HG03064 (cell line): ENCODE data around the gene NSD2.
"Not testable (repeated sequence)": the region's sequence is repeated elsewhere in the genome, so short reads cannot be mapped to it uniquely, and the experiment has no call there.

ENCODE experiments used
- ATAC-seq: cut with Tn5 transposase; IDR thresholded peaks from one replicate; pipeline ENCODE4 v1.9.1; 2021; ENCODE audit warnings: low read depth; ENCODE audit not compliant: unreplicated experiment

The NSD2 gene

DNA sequence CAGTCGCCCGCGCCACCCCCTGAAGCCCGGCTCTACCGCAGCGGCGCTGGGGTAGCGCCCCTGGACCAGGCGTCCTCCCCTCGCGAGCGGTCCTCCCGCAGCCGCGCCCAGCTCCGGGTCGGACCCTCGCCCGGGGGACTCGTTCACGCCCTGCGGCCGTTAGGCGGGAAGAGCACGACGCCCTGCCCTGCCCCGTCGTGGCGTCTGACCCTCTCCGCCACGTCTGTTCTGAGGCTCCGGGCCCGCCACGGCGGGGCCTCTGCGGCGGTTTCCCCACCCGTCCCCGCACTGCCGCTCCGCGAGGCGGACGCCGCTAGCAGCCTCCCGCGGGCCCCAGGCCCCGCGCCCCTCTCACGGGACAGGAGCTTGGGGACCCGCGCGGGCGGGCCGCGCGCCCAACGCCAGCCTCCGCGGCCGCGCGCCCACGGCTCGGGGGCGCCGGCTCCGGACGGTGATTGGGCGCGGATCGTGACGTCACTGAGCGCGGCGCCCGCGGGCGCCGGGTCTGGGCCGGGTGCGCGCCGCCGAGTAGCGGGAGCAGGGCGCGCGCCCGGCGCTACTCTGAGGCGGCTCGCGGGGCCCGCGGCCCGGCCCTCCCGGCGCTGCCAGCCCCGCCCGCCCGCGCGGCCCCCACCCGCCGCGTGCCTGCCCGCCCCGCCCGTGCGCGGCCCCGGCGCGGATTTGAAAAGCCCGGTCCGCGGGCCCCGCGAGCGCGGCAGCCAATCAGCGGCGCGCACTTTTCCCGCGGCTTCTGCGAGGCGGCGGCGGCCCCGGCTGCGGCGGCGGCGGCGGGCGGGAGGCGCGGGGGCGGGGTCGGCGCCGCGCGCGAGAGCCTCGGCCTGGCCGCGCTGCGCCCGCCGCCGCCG is at the start of gene NSD2:
Gene NSD2 (plus strand): TSS at position 816 of the 866 bp plus-strand sequence. CDS start 29,262 bp downstream, outside the sequence.
- peak; percentile 55 for ATAC-seq

DNA sequence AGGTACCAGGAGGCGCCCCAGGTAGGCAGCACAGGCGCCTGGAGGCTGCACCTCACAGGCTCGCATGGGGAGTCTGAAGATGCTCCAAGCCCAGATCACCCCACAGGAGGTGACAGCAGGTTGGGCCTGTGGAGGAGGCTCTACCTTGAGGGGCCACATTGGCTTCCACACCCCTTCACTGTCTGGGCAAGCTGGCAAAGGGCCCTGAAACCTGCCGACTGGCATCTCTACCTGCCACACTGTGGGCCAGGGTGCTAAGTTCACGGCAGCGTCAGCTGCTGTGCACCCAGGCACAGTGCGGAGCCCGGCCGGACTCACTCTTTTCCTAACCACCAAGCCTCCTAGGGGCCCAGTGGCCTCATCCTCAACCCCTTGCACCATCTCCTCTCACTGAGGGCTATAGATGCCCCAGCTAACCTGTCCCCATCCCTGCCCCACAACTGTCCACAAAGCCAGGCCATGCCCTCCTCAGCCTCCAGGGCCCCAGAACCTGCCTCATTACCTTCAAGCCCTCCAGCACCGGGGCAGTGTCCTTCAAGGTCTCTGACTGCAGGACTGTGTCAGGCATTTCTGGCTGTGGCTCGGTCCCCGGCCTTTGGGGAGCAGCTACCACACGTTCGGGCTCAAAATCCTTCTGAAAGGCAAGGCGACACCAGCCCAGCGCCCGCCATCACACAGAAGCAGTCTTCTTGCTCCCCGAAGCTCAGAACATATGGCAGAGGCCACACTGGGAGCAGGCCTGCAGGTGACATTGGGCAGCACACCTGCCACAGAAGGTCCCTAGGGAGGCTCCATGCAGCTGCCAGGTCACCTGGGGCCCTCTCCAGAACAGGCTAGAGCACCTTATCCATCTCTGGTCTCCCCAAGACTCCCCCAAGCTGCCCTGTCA is 49.3 kb upstream of the NSD2 start:
- no peak for ATAC-seq

DNA sequence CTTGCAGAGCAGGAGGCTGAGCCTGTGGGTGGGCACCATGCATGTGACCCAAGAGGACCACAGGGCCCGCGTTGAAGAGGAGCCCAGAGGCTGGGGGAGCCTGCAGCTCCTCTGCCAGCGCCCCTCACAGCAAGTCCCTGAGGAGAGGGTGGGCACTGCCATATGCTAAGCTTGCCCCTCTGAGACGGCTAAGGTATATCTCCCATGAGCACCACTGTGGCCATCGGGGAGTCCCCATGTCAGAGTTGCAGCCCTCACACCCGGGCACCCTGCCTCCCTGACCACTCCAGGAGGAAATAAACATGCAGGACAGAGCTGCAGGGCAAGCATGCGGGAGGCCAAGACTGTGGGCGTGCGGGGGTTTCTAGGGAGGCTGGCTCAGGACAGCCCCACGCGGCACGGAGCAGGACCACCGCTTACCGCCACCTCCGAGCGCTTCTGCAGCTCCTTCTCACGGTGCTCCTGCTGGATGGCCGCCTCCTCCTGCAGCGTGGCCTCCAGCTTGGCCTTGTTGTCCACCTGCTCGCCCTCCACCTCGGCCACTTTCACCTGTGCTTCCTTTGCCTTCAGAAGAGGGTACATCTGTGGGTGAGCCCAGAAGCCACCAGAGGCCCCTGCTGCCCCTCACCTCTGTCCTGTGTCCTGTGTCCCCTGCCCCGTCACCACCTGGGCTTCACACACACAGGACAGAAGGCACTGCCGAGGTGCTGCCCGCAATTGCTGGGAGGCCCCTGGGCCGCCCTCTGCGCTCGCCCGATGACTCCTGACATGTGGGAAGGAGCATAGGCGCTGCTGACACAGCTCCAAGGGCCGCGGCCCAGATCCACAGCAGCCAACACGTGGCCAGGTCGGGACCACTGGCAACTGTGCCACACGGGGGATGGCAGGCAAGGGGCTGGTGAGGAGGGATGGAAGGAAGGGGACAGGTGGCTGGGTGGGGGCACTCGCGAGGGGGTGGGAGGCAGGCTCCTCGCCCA is 48.3 kb upstream of the NSD2 start:
- no peak for ATAC-seq

DNA sequence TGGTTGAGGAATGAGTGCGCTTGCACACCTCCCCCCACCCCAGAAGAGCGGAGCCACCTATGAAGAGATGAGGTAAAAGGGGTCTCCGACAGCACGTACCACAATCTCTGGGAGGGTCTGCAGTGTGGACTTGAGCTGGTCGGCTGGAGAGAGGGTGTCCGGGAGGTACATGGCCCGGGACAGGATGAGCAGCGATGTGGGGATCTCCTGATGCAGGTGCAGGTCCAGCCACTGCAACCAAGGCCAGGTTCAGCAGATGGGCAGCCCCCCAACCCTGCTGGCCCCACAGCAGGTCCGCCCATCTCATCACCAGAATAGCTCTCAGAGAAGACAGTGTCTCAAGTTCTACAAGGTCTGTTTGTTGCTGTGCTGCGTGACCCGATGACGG is 47.7 kb upstream of the NSD2 start:
- ATAC-seq = no peak

DNA sequence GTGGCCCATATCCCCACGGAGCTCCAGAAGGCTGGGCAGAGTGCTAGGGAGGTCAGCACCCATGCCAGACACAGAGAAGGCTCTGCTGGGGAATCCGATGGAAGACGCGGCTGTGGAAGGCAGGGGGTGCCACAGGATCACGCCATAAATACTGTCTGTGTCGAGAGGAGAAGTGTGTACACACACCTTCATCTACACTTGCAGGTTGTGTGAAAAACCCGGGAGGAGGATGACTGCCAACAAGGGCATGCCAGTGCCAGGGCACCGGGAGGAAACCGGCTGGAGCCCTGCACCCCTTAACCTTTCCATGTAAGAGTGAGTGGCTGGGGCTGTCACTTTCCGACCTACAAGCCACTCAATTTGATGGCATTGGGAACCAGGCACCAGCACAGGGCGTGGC is 46.4 kb upstream of the NSD2 start:
- ATAC-seq = no peak

DNA sequence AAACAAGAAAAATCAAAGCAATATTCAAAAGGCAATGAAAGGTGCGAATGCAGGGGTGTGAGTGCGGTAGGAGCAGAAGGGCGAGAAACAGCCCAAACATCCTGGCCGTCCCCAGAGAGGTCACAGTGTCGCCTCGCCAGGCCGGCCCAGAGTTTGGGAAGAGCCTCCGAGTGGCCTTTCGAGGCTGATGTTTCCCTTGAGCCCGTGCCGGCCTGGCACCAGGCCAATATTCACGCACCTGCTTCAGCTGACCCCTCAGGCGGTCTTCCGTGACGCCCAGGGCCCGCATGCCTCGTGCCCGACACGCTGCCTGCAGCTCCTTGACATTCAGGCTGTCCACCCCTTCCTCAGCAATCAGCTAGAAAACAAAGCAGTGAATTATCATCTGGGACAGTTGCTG is 45.9 kb upstream of the NSD2 start:
- ATAC-seq = no peak

DNA sequence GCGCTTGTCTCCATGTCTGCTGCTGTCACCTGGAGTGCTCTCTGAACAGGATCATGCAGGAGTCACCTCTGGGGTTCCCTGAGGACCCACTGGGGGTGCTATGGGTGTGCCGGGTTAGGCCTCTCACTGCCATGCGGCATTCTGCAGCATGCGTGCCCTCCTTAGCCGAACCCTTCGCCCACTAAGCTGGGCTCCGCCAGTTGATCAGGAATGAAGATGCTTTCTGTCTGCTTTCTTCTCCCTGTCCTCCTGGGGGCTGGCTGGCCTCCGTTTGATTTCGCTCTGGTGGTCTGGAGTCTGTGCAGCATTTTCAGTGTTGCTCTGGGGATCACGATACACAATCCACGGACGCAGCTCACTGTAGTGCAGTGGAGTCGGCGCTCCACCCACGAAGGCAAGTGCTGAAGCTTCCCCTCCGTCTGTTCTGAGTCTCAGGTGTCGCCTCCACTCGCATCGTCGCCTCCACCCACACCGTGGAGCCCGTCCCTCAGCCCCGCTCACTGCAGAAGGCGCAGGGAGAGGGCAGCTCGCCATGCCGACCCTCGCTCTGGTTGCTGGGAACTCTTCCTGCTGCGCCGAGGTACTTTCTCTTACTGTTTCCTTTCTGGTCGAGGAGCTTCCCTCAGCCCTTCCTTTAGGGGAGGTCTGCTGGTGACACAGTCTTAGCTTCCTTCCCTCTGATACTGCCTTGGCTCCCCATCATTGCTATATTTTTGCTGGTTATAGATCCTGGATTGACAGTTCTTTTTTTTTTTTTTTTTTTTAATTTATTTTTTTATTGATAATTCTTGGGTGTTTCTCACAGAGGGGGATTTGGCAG is 44.5 kb upstream of the NSD2 start:
- ATAC-seq = no peak

DNA sequence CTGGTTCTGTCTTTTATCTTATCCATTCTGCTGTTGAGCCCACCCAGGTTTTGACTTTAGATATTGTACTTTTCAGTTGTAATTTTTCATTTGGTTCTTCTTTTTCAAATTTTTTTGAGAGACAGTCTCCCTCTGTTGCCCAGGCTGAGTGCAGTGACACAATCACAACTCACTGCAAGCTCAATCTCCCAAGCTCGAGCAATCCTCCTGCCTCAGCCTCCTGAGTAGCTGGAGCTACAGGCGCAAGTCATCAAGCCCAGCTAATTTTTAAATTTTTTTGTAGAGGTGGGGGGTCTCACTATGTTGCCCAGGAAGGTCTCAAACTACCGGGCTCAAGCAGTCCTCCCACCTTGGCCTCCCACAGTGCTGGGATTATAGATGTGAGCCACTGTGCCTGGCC is 41.0 kb upstream of the NSD2 start:
- no peak for ATAC-seq

DNA sequence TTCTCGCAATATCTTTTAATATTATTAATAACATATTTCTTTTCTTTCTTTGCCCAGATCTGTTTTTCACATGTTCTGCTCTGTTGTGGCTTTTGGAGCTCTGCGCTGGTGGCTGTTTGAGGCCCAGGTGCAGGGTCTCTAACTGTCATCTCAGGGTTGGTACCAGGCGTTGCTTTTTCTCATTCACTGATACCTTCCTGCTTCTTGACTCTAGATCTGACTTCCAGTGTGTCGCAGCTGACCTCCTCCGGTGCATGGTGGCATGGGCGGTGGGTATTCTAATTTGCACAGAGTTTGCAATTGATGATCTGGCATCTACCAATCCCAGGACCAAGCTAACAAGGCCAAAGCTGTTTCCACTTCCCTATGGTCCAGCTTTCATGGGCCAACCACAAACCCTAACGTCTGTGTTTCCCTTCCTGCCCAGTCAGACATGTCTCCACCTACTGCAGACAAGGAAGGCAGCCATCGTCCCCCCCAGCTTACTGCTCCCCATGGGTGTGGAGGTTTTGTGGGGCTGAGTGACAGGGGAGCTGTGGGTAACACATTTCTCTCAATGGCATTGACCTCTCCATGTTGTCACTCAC is 40.5 kb upstream of the NSD2 start:
- ATAC-seq = no peak

DNA sequence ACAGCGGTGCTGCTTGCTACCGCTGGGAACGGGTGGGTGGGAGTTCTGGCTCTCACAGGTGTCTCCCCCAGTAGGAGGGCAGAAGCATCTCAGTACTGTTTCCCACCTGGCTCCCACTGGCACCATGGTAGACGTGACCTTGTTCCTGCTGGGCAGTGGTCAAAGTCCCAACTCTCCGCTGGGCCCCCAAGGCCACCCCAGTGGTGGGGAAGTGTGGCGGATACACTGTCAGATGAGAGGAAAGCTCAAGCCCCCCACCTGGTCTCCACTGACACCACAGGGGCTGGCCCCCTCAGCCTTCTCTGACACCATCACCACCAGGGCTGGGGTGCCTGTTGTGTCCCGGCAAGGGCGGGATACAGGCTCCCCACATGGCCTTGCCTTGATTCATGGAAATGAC is 39.9 kb upstream of the NSD2 start:
- no peak for ATAC-seq

DNA sequence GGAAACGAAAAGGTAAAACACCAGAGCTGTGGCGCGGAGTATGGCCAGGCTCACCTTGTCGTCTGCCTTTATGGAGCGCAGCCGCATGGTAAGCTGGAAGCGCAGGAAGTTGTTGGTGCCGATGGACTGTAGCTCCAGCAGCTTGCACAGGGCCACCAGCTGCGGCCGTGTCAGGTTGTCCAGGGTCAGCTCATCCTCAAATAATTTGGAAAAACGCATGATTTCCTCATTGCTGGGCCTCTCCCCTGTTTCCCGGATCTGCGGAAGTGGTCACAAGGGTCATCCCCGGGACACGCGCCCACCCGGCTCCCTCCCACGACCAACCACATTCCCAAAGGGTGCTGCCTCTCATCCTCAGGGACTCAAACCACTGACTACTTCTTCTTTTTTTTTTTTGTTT is 38.5 kb upstream of the NSD2 start:
- no peak for ATAC-seq

DNA sequence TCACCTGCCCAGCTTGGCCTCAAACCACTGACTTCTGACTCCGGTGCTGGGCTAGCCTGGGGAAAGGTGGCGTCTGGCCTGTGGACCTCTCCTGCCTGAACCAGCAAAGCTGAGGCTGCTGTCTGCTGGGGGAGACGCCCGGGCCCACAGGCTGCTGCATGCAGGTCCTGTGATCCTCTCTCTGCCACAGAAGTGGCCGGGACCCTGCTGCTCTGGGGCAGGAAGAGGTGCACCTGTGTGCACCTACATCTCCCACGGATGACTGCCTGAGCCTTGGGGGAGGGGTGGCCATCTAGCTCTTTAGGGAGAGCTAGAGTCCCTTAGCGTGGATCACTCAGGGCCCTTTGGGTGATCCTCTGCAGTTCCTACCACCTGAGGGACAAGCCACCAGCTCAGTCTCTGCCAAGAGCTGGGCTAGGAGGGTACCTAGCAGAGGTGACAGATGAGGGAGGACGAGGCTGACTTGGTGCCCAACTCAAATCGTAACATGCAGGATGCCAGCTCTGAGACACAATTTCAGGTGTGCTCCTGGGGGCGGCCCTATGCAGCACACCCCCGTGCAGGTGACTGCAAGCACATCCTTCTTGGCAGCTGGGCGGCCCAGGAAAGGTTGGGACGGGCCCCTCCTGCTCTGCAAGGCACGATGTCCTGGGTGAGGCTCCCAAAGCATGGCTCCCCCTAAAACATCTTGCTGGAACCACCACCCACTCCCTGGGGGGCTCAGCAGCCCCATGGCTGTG is 37.7 kb upstream of the NSD2 start:
- no peak for ATAC-seq

DNA sequence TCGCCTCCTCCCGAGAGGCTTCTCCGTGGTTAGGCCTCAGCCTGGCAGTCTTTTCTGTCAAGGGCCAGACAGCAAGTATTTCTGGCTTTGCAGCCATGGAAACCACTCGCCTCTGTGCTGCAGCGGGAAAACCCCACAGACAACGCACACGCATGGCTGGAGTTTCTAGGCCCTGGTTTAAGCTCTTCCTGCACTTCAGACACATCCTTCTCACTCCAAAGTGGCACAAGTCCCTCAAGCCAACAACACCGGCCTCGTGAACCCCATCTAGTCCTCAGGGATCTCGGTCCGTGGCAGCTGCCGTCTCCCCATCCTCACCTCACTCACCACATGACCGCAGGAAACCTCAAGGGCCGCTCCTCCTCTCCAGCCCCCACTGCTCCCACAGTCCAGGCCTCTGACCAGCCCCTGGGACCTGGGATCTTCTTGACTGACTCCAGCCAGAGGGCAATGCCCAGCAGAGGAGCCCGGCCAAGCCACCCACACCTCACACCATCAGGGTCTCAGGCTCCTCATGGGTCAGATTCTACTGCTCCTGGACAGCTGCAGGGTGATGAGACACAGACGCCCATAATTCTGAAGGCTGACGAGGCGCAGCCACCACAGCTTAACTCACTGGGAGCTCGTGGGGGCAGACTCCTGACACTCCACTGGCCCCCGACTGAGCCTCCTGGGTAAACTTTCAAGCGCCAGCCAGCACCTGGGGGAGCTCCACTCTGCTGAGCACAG is 37.0 kb upstream of the NSD2 start:
- no peak for ATAC-seq

DNA sequence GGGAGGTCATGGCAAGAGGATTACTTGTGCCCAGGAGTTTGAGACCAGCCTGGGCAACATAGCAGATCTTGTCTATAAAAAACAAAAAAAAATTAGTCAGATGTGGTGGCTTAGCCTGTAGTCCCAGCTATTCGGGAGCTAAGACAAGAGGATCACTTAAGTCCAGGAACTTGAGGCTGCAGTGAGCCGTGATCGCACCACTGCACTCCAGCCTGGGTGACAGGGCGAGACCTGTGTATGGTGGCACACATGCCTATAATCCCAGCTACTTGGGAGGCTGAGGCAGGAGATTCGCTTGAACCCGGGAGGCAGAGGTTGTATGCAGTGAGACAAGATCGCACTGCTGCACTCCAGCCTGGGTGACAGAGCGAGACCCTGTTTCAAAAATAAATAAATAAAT is 35.4 kb upstream of the NSD2 start:
- not testable (repeated sequence) for ATAC-seq

DNA sequence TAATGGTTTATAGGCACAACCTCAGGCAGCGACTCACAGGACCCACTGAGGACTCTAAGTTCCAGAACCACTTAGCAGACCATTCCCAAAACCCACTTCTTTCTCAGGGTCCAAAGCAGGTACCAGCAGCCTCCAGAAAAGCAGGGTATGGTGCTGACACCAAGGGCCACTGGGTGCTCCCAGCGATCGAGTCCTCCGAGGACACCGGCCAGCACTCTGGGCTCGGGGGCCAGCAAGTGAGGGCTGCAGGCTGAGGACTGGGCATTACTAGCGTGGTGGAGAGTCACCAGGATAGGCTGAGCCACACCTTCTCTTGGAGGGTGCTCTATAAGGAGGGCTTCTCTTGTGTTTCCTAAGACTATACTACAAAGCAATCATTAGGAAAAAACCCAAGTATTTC is 34.5 kb upstream of the NSD2 start:
- ATAC-seq = no peak

DNA sequence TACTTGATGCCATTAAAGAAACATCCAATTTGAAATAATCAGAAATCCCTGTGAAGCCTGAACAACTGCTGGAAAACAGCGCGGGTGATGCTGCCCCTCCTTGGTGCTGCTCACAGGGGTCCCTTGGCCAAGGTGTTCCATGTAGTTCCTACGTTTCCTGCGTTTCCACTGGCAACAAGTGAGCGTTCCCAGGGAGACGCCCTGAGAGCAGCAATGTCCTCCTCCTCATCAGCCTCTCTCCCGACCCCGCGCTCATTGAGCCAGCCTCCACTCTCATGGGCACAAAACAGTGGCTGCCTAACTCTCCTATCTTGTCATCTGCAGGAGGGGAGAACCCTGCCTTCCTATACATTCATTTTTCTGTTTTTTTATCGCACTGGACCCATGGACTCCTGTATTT is 34.1 kb upstream of the NSD2 start:
- no peak for ATAC-seq

DNA sequence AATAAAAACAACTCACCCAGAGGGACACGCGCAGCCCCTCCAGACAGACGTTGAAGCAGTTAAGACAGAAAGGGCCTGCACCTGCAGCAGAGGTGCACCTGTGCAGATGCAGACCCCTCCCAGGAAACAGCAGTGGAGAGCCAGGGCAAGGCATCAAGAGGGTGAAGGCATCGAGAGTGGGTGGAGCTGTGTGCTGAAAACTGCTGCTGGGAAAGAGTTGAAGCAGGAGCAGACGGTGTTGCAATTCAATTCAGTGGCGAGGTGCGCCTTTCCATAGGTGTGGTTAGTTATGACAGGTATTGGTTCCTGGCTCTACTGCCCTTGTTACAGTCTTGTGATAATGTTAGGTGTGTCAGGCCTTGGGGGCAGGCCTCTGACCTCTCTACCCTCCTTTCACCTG is 31.9 kb upstream of the NSD2 start:
- ATAC-seq = no peak
